Upper lobe of right lung (tissue), 1 donor: ENCODE data around the gene LGALSL. TPM values are rescaled to one million over a fixed set of nuclear protein-coding genes. Genes with fewer than 3 reads are reported as not detected.

Experiments
- ATAC-seq: fragments of 200-7000 bp; cut with Tn5 transposase; one replicate; pipeline ENCODE4 v1.9.1; 2020; ENCODE audit warnings: mild to moderate bottlenecking, moderate library complexity
- DNase-seq: peaks from one replicate; pipeline ENCODE4 v3.0.0-alpha.2; 2020
- H3K27ac ChIP-seq: fragments of 200-600 bp; one replicate; pipeline ENCODE4 v1.8.0; 2022
- H3K27me3 ChIP-seq: fragments of 200-600 bp; one replicate; pipeline ENCODE4 v1.8.0; 2022; ENCODE audit warnings: mild to moderate bottlenecking
- H3K36me3 ChIP-seq: fragments of 200-600 bp; one replicate; pipeline ENCODE4 v1.8.0; 2022
- H3K4me1 ChIP-seq: fragments of 200-600 bp; one replicate; pipeline ENCODE4 v1.8.0; 2022
- H3K4me3 ChIP-seq: fragments of 200-600 bp; one replicate; pipeline ENCODE4 v1.8.0; 2022; ENCODE audit warnings: mild to moderate bottlenecking
- H3K9me3 ChIP-seq: fragments of 200-600 bp; one replicate; pipeline ENCODE4 v1.8.0; 2022
- intact Hi-C: fragments of 100-400 bp; cut with DNase I; formaldehyde crosslinking; loops from one replicate; pipeline ENCODE4 v1.11.0; 2022
- total RNA-seq: library from RNA; stranded (reverse); fragmentation: NEBNext Ultra II Directional; extraction: Animal tissue kit (Norgen Biotek cat#: 25700); gene quantifications from one replicate; pipeline ENCODE4 v1.2.1, GENCODE V29; 2021
- TF ChIP-seq, protein P1 (sequence below): fragments of 200-600 bp; IDR thresholded peaks from one replicate; pipeline ENCODE4 v1.8.0; 2022; ENCODE audit warnings: antibody characterized with exemption
- donor health status: DM: no; HTN: yes; CAD: no; lungs with severe emphysema.

Gene LGALSL
- total RNA-seq, 1 donor from 2014 or later, result 43.2 TPM

DNA sequence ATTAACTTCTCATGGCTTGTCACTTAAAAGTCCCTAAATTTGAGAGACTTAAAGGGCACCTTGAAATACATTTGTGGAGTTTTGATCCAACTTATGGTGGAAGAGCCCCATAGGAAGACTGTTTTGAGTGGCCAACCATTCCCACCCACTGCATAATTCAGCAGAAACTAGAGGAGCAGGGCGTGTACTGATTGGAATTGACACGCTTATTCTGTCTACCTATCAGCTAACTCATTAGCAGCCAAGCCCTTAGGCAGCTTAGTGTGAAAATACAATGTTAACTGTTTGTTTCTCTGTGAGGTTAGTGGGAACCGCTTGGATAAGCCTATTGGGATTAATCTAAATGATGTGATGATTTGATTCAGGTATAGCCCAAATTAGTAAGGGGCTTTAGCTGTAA, 6.4 kb downstream of the LGALSL start:
- ATAC-seq (no peak), DNase-seq (no peak)
- Histone ChIP-seq H3K36me3 (peaks cover 33% of the 10 kb centered on the region), H3K27ac (no peak overlapping the region), H3K4me1 (peaks cover 5% of the 10 kb centered on the region), H3K9me3 (no peaks in the 10 kb centered on the region), H3K27me3 (no peaks in the 10 kb centered on the region), H3K4me3 (no peak overlapping the region)
- TF ChIP-seq, protein P1, sequence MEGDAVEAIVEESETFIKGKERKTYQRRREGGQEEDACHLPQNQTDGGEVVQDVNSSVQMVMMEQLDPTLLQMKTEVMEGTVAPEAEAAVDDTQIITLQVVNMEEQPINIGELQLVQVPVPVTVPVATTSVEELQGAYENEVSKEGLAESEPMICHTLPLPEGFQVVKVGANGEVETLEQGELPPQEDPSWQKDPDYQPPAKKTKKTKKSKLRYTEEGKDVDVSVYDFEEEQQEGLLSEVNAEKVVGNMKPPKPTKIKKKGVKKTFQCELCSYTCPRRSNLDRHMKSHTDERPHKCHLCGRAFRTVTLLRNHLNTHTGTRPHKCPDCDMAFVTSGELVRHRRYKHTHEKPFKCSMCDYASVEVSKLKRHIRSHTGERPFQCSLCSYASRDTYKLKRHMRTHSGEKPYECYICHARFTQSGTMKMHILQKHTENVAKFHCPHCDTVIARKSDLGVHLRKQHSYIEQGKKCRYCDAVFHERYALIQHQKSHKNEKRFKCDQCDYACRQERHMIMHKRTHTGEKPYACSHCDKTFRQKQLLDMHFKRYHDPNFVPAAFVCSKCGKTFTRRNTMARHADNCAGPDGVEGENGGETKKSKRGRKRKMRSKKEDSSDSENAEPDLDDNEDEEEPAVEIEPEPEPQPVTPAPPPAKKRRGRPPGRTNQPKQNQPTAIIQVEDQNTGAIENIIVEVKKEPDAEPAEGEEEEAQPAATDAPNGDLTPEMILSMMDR, result no peak
- intact Hi-C loops, result no loop called here

DNA sequence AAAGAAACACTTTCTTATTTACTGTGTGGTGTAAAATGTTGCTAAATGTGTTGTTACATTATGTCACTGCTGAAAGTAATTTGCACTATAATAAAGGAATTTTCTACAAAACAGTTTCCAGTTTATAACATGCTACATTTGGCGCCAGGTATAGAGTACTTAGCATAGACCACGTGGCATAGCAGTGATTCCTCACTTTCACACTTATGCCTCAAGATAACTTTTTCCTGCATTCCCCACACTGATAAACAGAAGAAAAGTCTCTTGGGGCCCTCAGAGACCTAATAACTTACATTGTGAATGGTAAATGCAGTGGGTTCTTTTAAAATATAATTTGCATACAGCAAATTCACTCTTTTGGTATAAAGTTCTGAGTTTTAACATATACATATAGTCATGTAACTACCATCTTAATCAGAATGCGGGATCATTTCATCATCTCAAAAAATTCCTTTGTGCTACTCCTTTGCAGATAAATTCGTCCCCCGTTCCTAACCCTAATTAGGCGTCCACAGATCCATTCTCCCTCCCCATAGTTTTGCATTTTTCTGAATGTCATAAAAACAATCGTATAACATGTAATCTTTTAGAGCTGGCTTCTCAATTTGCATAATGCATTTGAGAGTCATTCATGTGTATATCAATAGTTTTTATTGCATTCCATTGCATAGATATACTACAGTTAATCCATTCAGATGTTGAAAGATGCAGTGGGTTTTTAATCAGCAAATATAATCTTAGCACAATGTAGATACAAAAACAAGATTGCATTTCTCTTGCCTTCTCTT, 7.5 kb downstream of the LGALSL start:
- H3K27ac ChIP-seq, result no peak overlapping the region
- intact Hi-C loops, result no loop called here
- H3K27me3 ChIP-seq, result no peaks in the 10 kb centered on the region
- ATAC-seq (no peak), DNase-seq (no peak)
- H3K9me3 ChIP-seq, result no peaks in the 10 kb centered on the region
- H3K4me3 ChIP-seq, result no peak overlapping the region
- TF ChIP-seq, protein P1, result no peak
- H3K36me3 ChIP-seq, result peaks cover 29% of the 10 kb centered on the region
- no peaks in the 10 kb centered on the region for H3K4me1 ChIP-seq

DNA sequence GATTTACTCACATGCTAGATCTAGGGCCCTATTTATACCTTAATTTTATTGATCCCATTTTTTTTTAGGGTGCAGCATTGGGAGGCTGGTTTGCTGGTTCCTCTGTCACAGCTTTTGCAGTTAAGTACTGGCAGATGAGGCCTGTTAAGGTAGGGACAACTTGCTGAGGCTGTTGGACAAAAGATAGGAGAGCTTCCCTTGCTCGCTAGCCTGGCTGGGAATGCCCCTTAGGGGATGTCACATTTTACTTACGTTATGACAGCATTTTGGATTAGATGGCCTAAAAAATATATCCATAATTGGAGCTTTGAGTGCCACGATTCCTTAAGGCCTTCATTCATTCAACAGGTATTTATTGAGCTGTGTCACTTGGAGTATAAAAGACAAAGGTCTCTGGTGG, 8.2 kb downstream of the LGALSL start:
- DNase-seq (no peak), ATAC-seq (no peak)
- Histone ChIP-seq H3K4me3 (no peak overlapping the region), H3K27ac (no peak overlapping the region), H3K27me3 (no peaks in the 10 kb centered on the region), H3K9me3 (no peaks in the 10 kb centered on the region), H3K4me1 (no peaks in the 10 kb centered on the region), H3K36me3 (peaks cover 22% of the 10 kb centered on the region)
- TF ChIP-seq, protein P1, result no peak
- intact Hi-C loops, result no loop called here

DNA sequence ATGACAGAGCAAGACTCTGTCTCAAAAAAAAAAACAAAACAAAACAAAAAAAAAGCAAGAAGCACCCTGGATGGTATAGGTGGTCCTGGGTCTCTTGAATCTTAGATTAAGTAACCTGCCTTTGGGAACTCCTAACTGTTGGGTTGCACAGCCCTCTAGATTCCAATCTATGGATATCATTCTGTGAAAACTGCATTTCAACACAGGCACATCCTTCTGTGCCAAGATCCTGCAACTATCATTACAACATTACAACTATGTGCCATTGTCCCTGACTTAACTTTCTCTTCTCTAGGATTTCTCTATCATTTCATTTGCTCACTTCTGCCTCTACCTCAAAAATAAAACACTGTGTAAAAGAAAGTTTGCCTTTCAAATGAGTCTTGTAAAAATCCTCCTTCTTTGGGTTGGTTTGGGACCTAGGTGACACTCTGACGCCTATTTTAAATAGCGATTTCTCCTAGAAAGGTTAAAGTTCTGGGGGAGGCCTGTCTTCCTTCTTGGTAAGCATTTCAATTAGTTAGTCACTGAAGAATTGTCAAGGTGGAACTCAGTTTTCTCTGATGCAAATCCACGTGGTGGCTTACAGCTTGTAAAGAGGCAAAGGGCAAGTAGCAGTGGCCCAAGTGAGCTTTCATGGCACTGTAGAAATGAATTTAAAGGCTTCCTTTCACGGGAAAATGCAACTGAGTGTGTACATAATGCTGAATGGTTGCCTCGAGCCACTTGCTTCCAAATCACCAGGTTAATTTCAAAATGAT, 9.2 kb downstream of the LGALSL start:
- H3K27ac ChIP-seq, result no peak overlapping the region
- DNase-seq (no peak), ATAC-seq (no peak)
- TF ChIP-seq, protein P1, result no peak
- intact Hi-C loops, result no loop called here
- H3K27me3 ChIP-seq, result no peaks in the 10 kb centered on the region
- H3K36me3 ChIP-seq, result peaks cover 13% of the 10 kb centered on the region
- no peak overlapping the region for H3K4me3 ChIP-seq
- no peaks in the 10 kb centered on the region for H3K9me3 ChIP-seq
- no peaks in the 10 kb centered on the region for H3K4me1 ChIP-seq

DNA sequence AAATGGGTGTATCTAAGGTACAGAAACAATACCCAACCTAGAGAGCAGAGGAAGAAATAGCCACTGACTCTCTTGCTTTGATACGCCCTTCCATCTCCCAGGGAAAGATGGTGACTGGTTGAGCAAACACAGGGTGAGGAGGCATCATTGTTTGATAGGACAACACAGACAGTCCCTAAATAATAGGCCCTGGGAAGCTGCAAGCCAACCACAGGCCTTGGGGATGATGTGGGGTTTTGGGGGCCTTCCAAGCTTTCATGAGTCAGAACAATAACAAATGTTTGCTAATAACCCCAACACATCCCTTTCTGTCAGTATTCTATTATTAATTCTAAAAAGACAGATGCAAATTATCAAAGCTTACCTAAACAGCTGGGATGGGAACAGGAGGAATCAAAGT, 9.8 kb downstream of the LGALSL start:
- TF ChIP-seq, protein P1, result no peak
- ATAC-seq (no peak), DNase-seq (no peak)
- H3K27me3 ChIP-seq, result no peaks in the 10 kb centered on the region
- no peaks in the 10 kb centered on the region for H3K4me1 ChIP-seq
- H3K36me3 ChIP-seq, result peaks cover 8% of the 10 kb centered on the region
- H3K27ac ChIP-seq, result no peak overlapping the region
- H3K9me3 ChIP-seq, result no peaks in the 10 kb centered on the region
- H3K4me3 ChIP-seq, result no peak overlapping the region
- intact Hi-C loops, result no loop called here
